Left hindlimb (tissue), 1 donor: Measurements from ENCODE around the gene CMC2.

ENCODE experiments used
- DNase-seq: peaks from one replicate; pipeline ENCODE4 v3.0.0-alpha.2; 2018

The CMC2 gene

DNA sequence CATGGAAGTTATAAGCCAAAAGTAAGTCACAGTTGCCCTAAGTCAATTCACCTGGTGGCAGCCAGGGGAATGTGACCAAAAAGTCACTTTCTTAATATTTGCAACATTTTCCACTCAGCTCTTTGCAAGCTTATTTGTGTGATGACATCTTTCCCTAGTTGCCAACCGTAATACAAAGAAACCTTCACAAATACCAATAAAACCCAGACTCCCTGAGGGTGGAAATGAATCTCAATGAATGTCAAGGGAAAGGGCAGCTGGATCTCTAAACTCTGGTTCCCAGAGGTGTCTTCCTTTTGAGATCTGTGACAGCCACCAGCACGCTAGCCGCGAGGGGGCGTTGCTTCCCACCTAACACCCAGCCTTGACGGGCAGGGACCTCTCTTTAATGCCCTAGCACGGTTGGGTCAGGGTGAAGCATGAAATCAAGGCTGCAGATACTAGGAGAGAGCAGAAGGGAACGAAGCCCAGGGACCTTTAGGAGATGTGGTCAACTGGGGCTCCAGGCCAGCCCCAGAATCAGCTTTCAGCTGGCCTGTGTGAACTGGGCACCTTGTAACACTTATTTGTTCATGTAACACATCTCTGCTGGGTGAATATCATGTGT lies 82.2 kb downstream of the CMC2 start:
- DNase-seq = no peak

GRCh38 chr16:80923356-80923755 lies 83.3 kb downstream of the CMC2 start:
- no peak for DNase-seq
